Measurements from ENCODE around the gene GHRL.

DNA sequence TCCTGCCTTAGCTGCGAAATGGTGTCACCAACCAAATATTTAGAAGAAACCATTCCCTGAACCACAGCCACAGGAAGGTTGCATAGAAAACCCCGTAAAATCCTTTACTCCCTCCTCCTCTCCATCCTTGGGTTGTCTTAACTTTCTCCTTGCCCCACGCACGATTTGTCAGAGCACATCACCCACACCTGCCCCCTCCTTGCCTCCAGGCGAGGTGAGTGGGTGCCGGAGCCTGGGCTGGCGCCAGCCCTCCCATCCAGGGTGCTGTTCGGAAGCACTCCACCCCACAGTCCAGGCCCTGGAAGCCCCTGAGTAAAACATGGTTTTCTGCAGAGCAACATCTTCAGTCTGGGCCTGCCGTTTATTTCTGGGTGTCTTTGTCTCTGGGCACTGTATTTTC lies 3.7 kb downstream of the GHRL start:
- TF ChIP-seq, protein P1, sequence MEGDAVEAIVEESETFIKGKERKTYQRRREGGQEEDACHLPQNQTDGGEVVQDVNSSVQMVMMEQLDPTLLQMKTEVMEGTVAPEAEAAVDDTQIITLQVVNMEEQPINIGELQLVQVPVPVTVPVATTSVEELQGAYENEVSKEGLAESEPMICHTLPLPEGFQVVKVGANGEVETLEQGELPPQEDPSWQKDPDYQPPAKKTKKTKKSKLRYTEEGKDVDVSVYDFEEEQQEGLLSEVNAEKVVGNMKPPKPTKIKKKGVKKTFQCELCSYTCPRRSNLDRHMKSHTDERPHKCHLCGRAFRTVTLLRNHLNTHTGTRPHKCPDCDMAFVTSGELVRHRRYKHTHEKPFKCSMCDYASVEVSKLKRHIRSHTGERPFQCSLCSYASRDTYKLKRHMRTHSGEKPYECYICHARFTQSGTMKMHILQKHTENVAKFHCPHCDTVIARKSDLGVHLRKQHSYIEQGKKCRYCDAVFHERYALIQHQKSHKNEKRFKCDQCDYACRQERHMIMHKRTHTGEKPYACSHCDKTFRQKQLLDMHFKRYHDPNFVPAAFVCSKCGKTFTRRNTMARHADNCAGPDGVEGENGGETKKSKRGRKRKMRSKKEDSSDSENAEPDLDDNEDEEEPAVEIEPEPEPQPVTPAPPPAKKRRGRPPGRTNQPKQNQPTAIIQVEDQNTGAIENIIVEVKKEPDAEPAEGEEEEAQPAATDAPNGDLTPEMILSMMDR (conservative IDR thresholded peaks at IDR 0.05; ENCODE audit: low read length): no peak
- no peak for TF ChIP-seq EZH2phosphoT487 (IDR thresholded peaks at IDR 0.05; ENCODE audit: borderline replicate concordance, low read depth, low read length)
